IMR-90 (cell line): ENCODE results near the gene XRCC4. TPM values are rescaled to one million over a fixed set of nuclear protein-coding genes. Genes with fewer than 3 reads are reported as not detected.

Experiments used
- ATAC-seq: fragments of 200-7000 bp; cut with Tn5 transposase; 2 replicates; pipeline ENCODE4 v1.9.1; 2020; ENCODE audit warnings: low read depth, mild to moderate bottlenecking, moderate library complexity
- BruUV-seq: library from RNA; stranded (reverse); fragments of 400-500 nt; replicated peaks from 2 replicates; lab custom pipeline; 2021; lab: Mats Ljungman, UMichigan
- CTCF ChIA-PET: fragments of 300-600 bp; formaldehyde crosslinking; extraction: SDS; loops from one replicate; lab custom pipeline; 2021; ENCODE audit warnings: antibody characterized with exemption; lab: Yijun Ruan, JAX
- POLR2A ChIA-PET: fragments of 300-600 bp; sonication (Branson Sonifier 250); formaldehyde crosslinking; loops from one replicate; lab custom pipeline; 2022; ENCODE audit warnings: antibody characterized with exemption; ENCODE audit not compliant: unreplicated experiment; lab: Charles Lee
- DNase-seq: peaks from one replicate; pipeline ENCODE4 v3.0.0; 2013
- H2AFZ ChIP-seq: replicated peaks from 2 replicates; pipeline ENCODE3; 2013; ENCODE audit warnings: low read length, mild to moderate bottlenecking; ENCODE audit not compliant: poor library complexity
- H2AK5ac ChIP-seq: 2 replicates; pipeline ENCODE4 v1.6.1; 2013; ENCODE audit warnings: low read depth, low read length, inconsistent platforms
- H2AK9ac ChIP-seq: replicated peaks from 2 replicates; pipeline ENCODE3; 2013; ENCODE audit warnings: mild to moderate bottlenecking, low read depth, low read length, moderate library complexity; ENCODE audit not compliant: poor library complexity
- H2BK120ac ChIP-seq: 2 replicates; pipeline ENCODE4 v1.6.1; 2013; ENCODE audit warnings: low read depth, low read length, inconsistent platforms
- H2BK15ac ChIP-seq: 3 replicates; pipeline ENCODE4 v1.6.1; 2013; ENCODE audit warnings: low read depth, low read length, inconsistent platforms
- H2BK20ac ChIP-seq: 2 replicates; pipeline ENCODE4 v1.6.1; 2013; ENCODE audit warnings: low read depth, mild to moderate bottlenecking, inconsistent platforms, low read length, moderate library complexity
- H2BK5ac ChIP-seq: 2 replicates; pipeline ENCODE4 v1.6.1; 2013; ENCODE audit warnings: mild to moderate bottlenecking, low read depth, low read length, inconsistent platforms; ENCODE audit not compliant: poor library complexity, severe bottlenecking
- H3K14ac ChIP-seq: replicated peaks from 2 replicates; pipeline ENCODE4 v1.6.1; 2013; ENCODE audit warnings: low read depth, low read length, inconsistent platforms
- H3K18ac ChIP-seq: 2 replicates; pipeline ENCODE4 v1.6.1; 2013; ENCODE audit warnings: low read depth, low read length, control low read depth
- H3K23ac ChIP-seq: 2 replicates; pipeline ENCODE4 v1.6.1; 2013; ENCODE audit warnings: low read depth, low read length, inconsistent platforms
- H3K27ac ChIP-seq: 2 replicates; pipeline ENCODE4 v1.5.1; 2013; ENCODE audit warnings: mild to moderate bottlenecking, control low read depth, low read length; ENCODE audit not compliant: insufficient read depth
- H3K27me3 ChIP-seq: 2 replicates; pipeline ENCODE4 v1.6.1; 2013; ENCODE audit warnings: low read length; ENCODE audit not compliant: control insufficient read depth, insufficient read depth
- H3K36me3 ChIP-seq: 2 replicates; pipeline ENCODE4 v1.6.1; 2013; ENCODE audit warnings: low read length, mixed read lengths; ENCODE audit not compliant: control insufficient read depth, insufficient read depth
- H3K4ac ChIP-seq: 2 replicates; pipeline ENCODE4 v1.6.1; 2013; ENCODE audit warnings: low read depth, low read length, inconsistent platforms
- H3K4me1 ChIP-seq: 2 replicates; pipeline ENCODE4 v1.6.1; 2013; ENCODE audit warnings: low read length, mixed read lengths; ENCODE audit not compliant: control insufficient read depth, insufficient read depth
- H3K4me2 ChIP-seq: 2 replicates; pipeline ENCODE4 v1.6.1; 2013; ENCODE audit warnings: low read depth, mild to moderate bottlenecking, control low read depth, low read length, moderate library complexity
- H3K4me3 ChIP-seq: 2 replicates; pipeline ENCODE4 v1.5.1; 2013; ENCODE audit warnings: low read depth, mild to moderate bottlenecking, control low read depth, low read length, moderate library complexity; ENCODE audit not compliant: insufficient read depth
- H3K56ac ChIP-seq: 2 replicates; pipeline ENCODE4 v1.6.1; 2013; ENCODE audit warnings: low read length, inconsistent platforms; ENCODE audit not compliant: insufficient read depth; ENCODE audit errors: extremely low read depth
- H3K79me1 ChIP-seq, 2 experiments: 2 replicates each; pipeline ENCODE4 v1.6.1; 2013; ENCODE audit warnings: low read length in 2 of 2, inconsistent platforms in 1 of 2, low read depth in 1 of 2
- H3K9ac ChIP-seq: 2 replicates; pipeline ENCODE4 v1.6.1; 2013; ENCODE audit warnings: low read depth, low read length, control low read depth
- H3K9me1 ChIP-seq: 2 replicates; pipeline ENCODE4 v1.6.1; 2013; ENCODE audit warnings: low read length, inconsistent platforms; ENCODE audit not compliant: insufficient read depth
- H3K9me3 ChIP-seq: 2 replicates; pipeline ENCODE4 v1.6.1; 2013; ENCODE audit warnings: low read length; ENCODE audit not compliant: control insufficient read depth, insufficient read depth
- H4K20me1 ChIP-seq: 2 replicates; pipeline ENCODE4 v1.6.1; 2013; ENCODE audit warnings: low read length, inconsistent platforms; ENCODE audit not compliant: insufficient read depth
- H4K5ac ChIP-seq: 2 replicates; pipeline ENCODE4 v1.6.1; 2013; ENCODE audit warnings: mild to moderate bottlenecking, low read depth, low read length, control low read depth
- H4K8ac ChIP-seq, 2 experiments: 2 replicates each; pipeline ENCODE4 v1.6.1; 2013; ENCODE audit warnings: low read depth in 2 of 2, low read length in 2 of 2, control low read depth in 1 of 2, inconsistent platforms in 1 of 2
- H4K91ac ChIP-seq: 2 replicates; pipeline ENCODE4 v1.6.1; 2013; ENCODE audit warnings: low read depth, low read length, inconsistent platforms; ENCODE audit not compliant: insufficient read depth
- CHD1 ChIP-seq: IDR thresholded peaks from 2 replicates; pipeline ENCODE4 v1.6.1; 2012; ENCODE audit warnings: low read depth, low read length, improper control_type of control experiment
- MAFK ChIP-seq: IDR thresholded peaks from 2 replicates; pipeline ENCODE4 v1.6.1; 2012; ENCODE audit warnings: low read depth, low read length, improper control_type of control experiment
- MAZ ChIP-seq: IDR thresholded peaks from 2 replicates; pipeline ENCODE4 v1.6.1; 2012; ENCODE audit warnings: low read depth, mild to moderate bottlenecking, low read length, improper control_type of control experiment, moderate library complexity, borderline replicate concordance
- MXI1 ChIP-seq: IDR thresholded peaks from 2 replicates; pipeline ENCODE4 v1.6.1; 2012; ENCODE audit warnings: low read depth, mild to moderate bottlenecking, low read length, moderate library complexity, borderline replicate concordance
- WGBS, 2 experiments: methylation state at CpG; one replicate each; pipeline versions ENCODE4 v1.1.5 to v1.1.7; 2013; ENCODE audit warnings: missing lambda C conversion rate in 2 of 2; ENCODE audit not compliant: insufficient read length in 1 of 2; ENCODE audit errors: extremely low coverage in 2 of 2; 5-methylcytosine and 5-hydroxymethylcytosine counted together
- dilution Hi-C: fragments of 300-500 bp; cut with HindIII; formaldehyde crosslinking; loops from one replicate; pipeline ENCODE4 v1.14.3; 2018; ENCODE audit warnings: low sequenced_read_pairs; ENCODE audit not compliant: unreplicated experiment
- in situ Hi-C: fragments of 300-500 bp; cut with MboI; formaldehyde crosslinking; loops from 3 replicates; pipeline ENCODE4 v1.14.3; 2019; ENCODE audit warnings: low sequenced_read_pairs, inconsistent platforms, mixed read lengths
- intact Hi-C: fragments of 100-400 bp; cut with micrococcal nuclease; formaldehyde crosslinking; loops from 2 replicates; pipeline ENCODE4 v1.10.0; 2022
- polyA plus RNA-seq, 3 experiments: library from polyadenylated mRNA; depleted of rRNA; stranded (reverse); fragments of >200 nt; gene quantifications; 2 replicates each; pipeline ENCODE4 v1.2.3, GENCODE V29; 2012; ENCODE audit warnings: low replicate concordance in 1 of 3
- total RNA-seq: library from RNA; depleted of rRNA; stranded (reverse); fragments of >200 nt; gene quantifications from 2 replicates; pipeline ENCODE4 v1.2.3, GENCODE V29; 2012

The XRCC4 gene
- total and polyA plus RNA-seq, 2 of the 4 experiments (the other 2 are of a cell fraction): 3.5 to 4.7 TPM

DNA sequence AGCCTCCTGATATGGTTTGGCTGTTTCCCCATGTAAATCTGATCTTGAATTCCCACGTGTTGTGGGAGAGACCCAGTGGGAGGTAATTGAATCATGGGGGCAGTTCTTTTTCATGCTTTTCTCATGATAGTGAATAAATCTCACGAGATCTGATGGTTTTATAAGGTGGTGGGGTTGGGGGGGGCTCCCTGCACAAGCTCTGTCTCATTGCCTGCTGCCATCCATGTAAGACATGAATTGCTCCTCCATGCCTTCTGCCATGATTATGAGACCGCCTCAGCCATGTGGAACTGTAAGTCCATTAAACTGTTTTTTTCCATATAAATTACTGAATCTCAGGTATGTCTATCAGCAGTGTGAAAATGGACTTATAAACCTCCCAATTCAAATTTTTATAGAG is 12.8 kb downstream of the XRCC4 start:
- WGBS, 2 experiments: 80% methylated on average over 1 of the region's 3 CpGs; no CpG with 5 or more reads in 1 of the 2 experiments
- Histone ChIP-seq H3K9me1 (no peaks in the 10 kb centered on the region), H3K9ac (no peak overlapping the region)

More for the DNA sequence above, 12.8 kb downstream of the XRCC4 start:
- Histone ChIP-seq H4K20me1 (no peaks in the 10 kb centered on the region), H3K18ac (no peak overlapping the region), H3K27ac (no peak overlapping the region), H3K4me2 (no peak overlapping the region), H3K27me3 (no peaks in the 10 kb centered on the region), H2BK120ac (no peak overlapping the region), H4K8ac (no peak overlapping the region), H3K23ac (no peak overlapping the region), H4K91ac (no peak overlapping the region), H3K79me1 (peaks cover 6 to 10% of the 10 kb centered on the region in 2 experiments; a peak in 3 of 4 replicates), H4K5ac (no peak overlapping the region), H3K36me3 (no peaks in the 10 kb centered on the region), H2BK15ac (no peak overlapping the region), H3K14ac (no peak overlapping the region), H3K4me1 (no peaks in the 10 kb centered on the region), H2AFZ (no peak overlapping the region), H2BK5ac (no peak overlapping the region), H3K56ac (no peak overlapping the region), H3K4ac (no peak overlapping the region), H2AK5ac (no peak overlapping the region), H3K4me3 (no peak overlapping the region), H3K9me3 (no peaks in the 10 kb centered on the region), H2AK9ac (no peak overlapping the region), H2BK20ac (no peak overlapping the region)
- ATAC-seq (no peak), DNase-seq (no peak)
- TF ChIP-seq CHD1 (no peak), MXI1 (no peak), MAZ (no peak), MAFK (no peak)
- ChIA-PET POLR2A (no interaction called here), CTCF (no interaction called here)
- intact Hi-C loops: no loop called here
- dilution Hi-C loops: no loop called here
- in situ Hi-C loops: loop anchor here (25.0 kb wide), 1 partner anchor 472 kb away; no protein-coding TSS in a partner anchor
- BruUV-seq: no TSS peak
